SU-DHL-6 (cell line): ENCODE data around the gene CCP110.

Source experiments
- H2AFZ ChIP-seq: fragments of 200-600 bp; sonication (generic); 2 replicates; pipeline ENCODE4 v1.6.1; 2014; ENCODE audit warnings: low read depth, mild to moderate bottlenecking, moderate library complexity, mixed read lengths, antibody characterized with exemption, low read length; ENCODE audit not compliant: severe bottlenecking
- H3F3A ChIP-seq: fragments of 200-600 bp; shearing (Covaris generic); 2 replicates; pipeline ENCODE4 v1.6.0; 2016; ENCODE audit warnings: antibody characterized with exemption, mild to moderate bottlenecking; ENCODE audit not compliant: insufficient read depth
- H3K27ac ChIP-seq: fragments of 200-600 bp; sonication (generic); 2 replicates; pipeline ENCODE4 v1.5.1; 2016; ENCODE audit warnings: low read depth, mild to moderate bottlenecking, low read length, moderate library complexity, mixed read lengths
- H3K27me3 ChIP-seq: fragments of 200-600 bp; sonication (generic), shearing (Covaris generic); 2 replicates; pipeline ENCODE4 v1.6.0; 2014; ENCODE audit warnings: mild to moderate bottlenecking, low read length
- H3K36me3 ChIP-seq: fragments of 200-600 bp; sonication (generic); 2 replicates; pipeline ENCODE4 v1.6.1; 2014; ENCODE audit warnings: mild to moderate bottlenecking, low read length, mixed read lengths
- H3K4me2 ChIP-seq: fragments of 300-600, 200-600 bp; shearing (Covaris generic), sonication (generic); 2 replicates; pipeline ENCODE4 v1.6.0; 2014; ENCODE audit warnings: low read length, low read depth, mild to moderate bottlenecking; ENCODE audit not compliant: poor library complexity, severe bottlenecking
- H3K4me3 ChIP-seq: fragments of 200-600 bp; sonication (generic); 2 replicates; pipeline ENCODE4 v1.5.1; 2014; ENCODE audit warnings: antibody characterized with exemption, low read length, mild to moderate bottlenecking, mixed read lengths; ENCODE audit not compliant: insufficient read depth, poor library complexity, severe bottlenecking
- H3K79me2 ChIP-seq: fragments of 200-600 bp; sonication (generic); 2 replicates; pipeline ENCODE4 v1.6.1; 2014; ENCODE audit warnings: mild to moderate bottlenecking, low read length, moderate library complexity; ENCODE audit not compliant: insufficient read depth
- H3K9ac ChIP-seq: fragments of 200-600 bp; sonication (generic); 2 replicates; pipeline ENCODE4 v1.7.0; 2014; ENCODE audit warnings: mild to moderate bottlenecking, low read length
- H3K9me2 ChIP-seq: fragments of 200-600 bp; sonication (generic); replicated peaks from 2 replicates; pipeline ENCODE4 v1.6.1; 2014; ENCODE audit warnings: low read length; ENCODE audit not compliant: insufficient read depth
- H3K9me3 ChIP-seq: fragments of 200-600 bp; sonication (generic); 2 replicates; pipeline ENCODE4 v1.6.1; 2014; ENCODE audit warnings: low read length, mixed read lengths; ENCODE audit not compliant: insufficient read depth
- H4K20me1 ChIP-seq: fragments of 200-600 bp; sonication (generic); 2 replicates; pipeline ENCODE4 v1.6.1; 2014; ENCODE audit warnings: low read depth, mild to moderate bottlenecking, antibody characterized with exemption, low read length, moderate library complexity, mixed read lengths
- CTCF ChIP-seq: fragments of 200-600 bp; sonication (generic); IDR thresholded peaks from one replicate; pipeline ENCODE4 v1.5.1; 2017; ENCODE audit warnings: antibody characterized with exemption, mild to moderate bottlenecking, low read length, moderate library complexity; ENCODE audit not compliant: insufficient read depth, poor library complexity, severe bottlenecking
- EZH2phosphoT487 ChIP-seq: fragments of 200-600 bp; sonication (generic), shearing (Covaris generic); conservative IDR thresholded peaks from 2 replicates; pipeline ENCODE4 v1.6.1; 2018; ENCODE audit warnings: mild to moderate bottlenecking, antibody characterized with exemption, low read length, moderate library complexity, mixed read lengths

Gene CCP110

DNA sequence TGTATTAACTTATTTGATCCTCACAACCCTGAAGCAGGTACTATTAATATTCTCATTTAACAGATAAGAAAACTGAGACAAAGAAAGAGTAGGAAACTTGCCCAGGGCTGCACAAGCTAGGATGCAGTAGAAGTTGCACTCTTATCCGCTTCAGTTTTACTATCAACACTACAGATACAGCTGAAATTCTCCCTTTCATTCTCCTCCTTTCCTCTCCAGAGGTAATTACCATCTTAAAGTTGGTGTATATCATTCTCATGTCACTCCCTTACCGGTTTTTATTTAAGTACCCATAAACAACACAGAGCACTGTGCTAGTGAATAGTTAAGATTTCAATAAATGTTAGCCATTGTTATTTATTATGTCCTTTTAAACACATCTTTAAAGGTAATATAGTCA lies 5.4 kb upstream of the CCP110 start:
- no peak for TF ChIP-seq CTCF
- TF ChIP-seq EZH2phosphoT487 = no peak
- no peaks in the 10 kb centered on the region for H3K9me3 ChIP-seq

GRCh38 chr16:19520861-19521331 lies 2.8 kb upstream of the CCP110 start:
- H3K36me3 ChIP-seq = no peaks in the 10 kb centered on the region
- H3K9me2 ChIP-seq = no peaks in the 10 kb centered on the region
- peak overlapping the region; percentile 72 for H3K4me3 ChIP-seq
- peak overlapping the region; percentile 72 for H3K4me2 ChIP-seq
- peaks cover 10% of the 10 kb centered on the region for H3F3A ChIP-seq
- H4K20me1 ChIP-seq = no peaks in the 10 kb centered on the region
- H3K79me2 ChIP-seq = peaks cover 54% of the 10 kb centered on the region
- no peak overlapping the region for H2AFZ ChIP-seq
- H3K27ac ChIP-seq = peak overlapping the region; percentile 48; the same call in 1 of the 2 replicates
- TF ChIP-seq CTCF = no peak
- TF ChIP-seq EZH2phosphoT487 = no peak
- no peaks in the 10 kb centered on the region for H3K9me3 ChIP-seq
- H3K27me3 ChIP-seq = no peaks in the 10 kb centered on the region
- H3K9ac ChIP-seq = peak overlapping the region; percentile 77

More for the DNA sequence above, 5.4 kb upstream of the CCP110 start:
- Histone ChIP-seq H3K36me3 (peaks cover 16% of the 10 kb centered on the region), H3K27ac (no peak overlapping the region), H3K4me3 (no peak overlapping the region), H3K9me2 (no peaks in the 10 kb centered on the region), H3F3A (peaks cover 10% of the 10 kb centered on the region), H3K79me2 (peaks cover 38% of the 10 kb centered on the region), H3K4me2 (no peak overlapping the region), H2AFZ (no peak overlapping the region), H4K20me1 (no peaks in the 10 kb centered on the region), H3K27me3 (no peaks in the 10 kb centered on the region), H3K9ac (no peak overlapping the region)

DNA sequence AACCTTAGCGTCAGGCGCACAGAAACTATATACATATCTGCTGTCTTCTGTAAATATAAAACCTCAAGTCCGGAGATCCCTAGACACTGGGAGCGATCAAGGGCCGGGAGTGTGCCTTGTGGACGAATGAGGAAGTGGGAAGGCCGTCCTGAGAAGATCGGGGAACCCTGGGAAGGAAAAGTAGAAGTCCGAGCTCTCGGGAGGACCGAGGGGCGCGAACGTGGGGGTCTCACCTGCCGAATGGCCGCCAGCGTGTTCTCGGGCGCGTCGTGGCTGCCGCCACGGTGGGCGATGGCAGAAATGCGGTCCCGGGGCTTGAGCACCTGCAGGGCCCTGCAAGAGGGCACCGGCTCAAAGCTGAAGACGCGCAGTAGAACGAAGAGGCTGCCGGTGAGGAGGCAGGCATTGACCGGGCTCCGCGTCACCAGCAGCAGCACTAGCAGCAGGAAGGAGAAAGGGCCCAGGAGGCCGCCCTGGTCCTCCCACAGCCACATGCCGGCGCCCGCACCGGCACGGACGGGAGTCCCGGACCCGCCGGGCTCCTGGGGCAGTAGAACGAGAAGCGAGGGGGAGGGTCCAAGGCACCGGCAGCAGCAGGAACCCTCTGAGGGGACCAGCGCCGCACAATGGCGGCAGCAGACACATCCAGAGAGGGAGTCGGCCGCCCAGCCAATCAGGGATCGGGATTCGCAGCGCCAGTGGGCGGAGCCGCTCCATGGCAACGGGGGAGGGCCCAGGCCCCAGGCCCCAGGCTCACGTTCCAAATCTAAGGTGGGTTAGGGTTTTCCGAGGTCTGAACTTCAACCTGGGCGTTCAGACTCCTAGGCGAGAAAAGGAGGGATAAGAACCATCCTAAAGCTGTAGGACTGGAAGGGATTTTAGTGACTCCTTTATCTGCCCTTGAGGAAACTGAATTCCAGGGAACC lies 2.0 kb upstream of the CCP110 start, which contains the start of gene GDE1:
Gene GDE1, minus strand, starts transcription at position 628 of the 926 bp plus-strand sequence. Its CDS starts 134 bp downstream, at position 494.
- Histone ChIP-seq H3K36me3 (no peaks in the 10 kb centered on the region), H2AFZ (peak within 1 kb of the TSS; percentile 89), H3K4me3 (peak within 1 kb of the TSS; percentile 72), H3F3A (peaks cover 10% of the 10 kb centered on the region), H4K20me1 (no peaks in the 10 kb centered on the region), H3K27me3 (no peaks in the 10 kb centered on the region), H3K9ac (peak within 1 kb of the TSS; percentile 77), H3K27ac (peak within 1 kb of the TSS; percentile 48), H3K9me2 (no peaks in the 10 kb centered on the region), H3K79me2 (peaks cover 55% of the 10 kb centered on the region), H3K4me2 (peak within 1 kb of the TSS; percentile 72), H3K9me3 (no peaks in the 10 kb centered on the region)
- peak; percentile 29 for TF ChIP-seq CTCF
- no peak for TF ChIP-seq EZH2phosphoT487
